H1 (cell line): Measurements from ENCODE around the gene TTBK1. TPM values are rescaled to one million over a fixed set of nuclear protein-coding genes. Genes with fewer than 3 reads are reported as not detected.

Experiments used
- ATF2 ChIP-seq: IDR thresholded peaks from 2 replicates; pipeline ENCODE4 v1.6.1; 2012; ENCODE audit warnings: low read length, inconsistent platforms
- CHD7 ChIP-seq: fragments of 300-600 bp; sonication (generic); IDR thresholded peaks from 2 replicates; pipeline ENCODE4 v1.7.1; 2012; ENCODE audit warnings: low read length, moderate library complexity, mild to moderate bottlenecking, inconsistent platforms; ENCODE audit not compliant: insufficient replicate concordance
- SIN3A ChIP-seq, 2 experiments: IDR thresholded peaks in 1 of 2; conservative IDR thresholded peaks in 1 of 2; 2 replicates each; pipeline ENCODE4 v1.6.1; 2011 to 2012; ENCODE audit warnings: low read length in 2 of 2, improper control_type of control experiment in 1 of 2, low read depth in 1 of 2, mild to moderate bottlenecking in 1 of 2
- SP1 ChIP-seq: IDR thresholded peaks from 2 replicates; pipeline ENCODE4 v1.6.1; 2011; ENCODE audit warnings: low read depth, low read length
- polyA plus RNA-seq, 7 experiments: library from polyadenylated mRNA; depleted of rRNA in 3 of 7; stranded (reverse) in 5 of 7; unstranded in 2 of 7; fragments of >200 nt in 5 of 7; fragments of 200-250 nt in 2 of 7; gene quantifications; 1 replicate in 5 of 7; 2 replicates in 1 of 7; 4 replicates in 1 of 7; pipeline versions ENCODE4 v1.2.1 to v1.2.3, GENCODE V29; 2011 to 2013; ENCODE audit warnings: missing spikeins in 2 of 7, mixed read lengths in 2 of 7
- total RNA-seq: library from RNA; stranded (reverse); fragmentation: NEBNext Ultra II Directional; extraction: Animal tissue kit (Norgen Biotek cat#: 25700); gene quantifications from 2 replicates; pipeline ENCODE4 v1.2.1, GENCODE V29; 2021

The TTBK1 gene
- total and polyA plus RNA-seq, 2 of the 8 experiments (the other 6 are each of a cell fraction or from before 2014, with no cell fraction given): 0.53 to 1.6 TPM

- no peak for TF ChIP-seq CHD7
- TF ChIP-seq SP1: no peak
- TF ChIP-seq SIN3A (conservative IDR thresholded peaks at IDR 0.05 in 1 of 2, IDR thresholded peaks at IDR 0.05 in 1 of 2; ENCODE audit: low read depth in 1 of 2, low read length in 2 of 2): no peak
- no peak for TF ChIP-seq ATF2
Observed at GRCh38 chr6:43271103-43271815, 28.0 kb downstream of the TTBK1 start (continued).
